PFSK-1 (cell line): ENCODE results near the gene TNNT2.

Source experiments
- FOXP2 ChIP-seq: optimal IDR thresholded peaks from 2 replicates; pipeline ENCODE3; 2011; ENCODE audit warnings: borderline replicate concordance, control low read depth, inconsistent platforms; ENCODE audit not compliant: insufficient read depth; ENCODE audit errors: extremely low read length, extremely low read depth
- POLR2AphosphoS5 ChIP-seq: IDR thresholded peaks from 2 replicates; pipeline ENCODE4 v1.6.1; 2012; ENCODE audit warnings: low read depth, mild to moderate bottlenecking, control low read depth, low read length, moderate library complexity
- SIN3A ChIP-seq: IDR thresholded peaks from 2 replicates; pipeline ENCODE4 v1.6.1; 2012; ENCODE audit warnings: mild to moderate bottlenecking, low read length, moderate library complexity, borderline replicate concordance; ENCODE audit not compliant: insufficient read depth
- TAF1 ChIP-seq: IDR thresholded peaks from 2 replicates; pipeline ENCODE4 v1.6.1; 2012; ENCODE audit warnings: low read length, control low read depth, borderline replicate concordance; ENCODE audit not compliant: insufficient read depth
- TF ChIP-seq, protein P1 (sequence below), 2 experiments: IDR thresholded peaks; 2 replicates each; pipeline versions ENCODE4 v1.6.1 to v1.8.0; 2011 to 2012; ENCODE audit warnings: low read depth in 2 of 2, low read length in 2 of 2, control low read depth in 1 of 2, inconsistent platforms in 1 of 2, mild to moderate bottlenecking in 1 of 2, moderate library complexity in 1 of 2; ENCODE audit not compliant: insufficient read depth in 1 of 2

Gene TNNT2

DNA sequence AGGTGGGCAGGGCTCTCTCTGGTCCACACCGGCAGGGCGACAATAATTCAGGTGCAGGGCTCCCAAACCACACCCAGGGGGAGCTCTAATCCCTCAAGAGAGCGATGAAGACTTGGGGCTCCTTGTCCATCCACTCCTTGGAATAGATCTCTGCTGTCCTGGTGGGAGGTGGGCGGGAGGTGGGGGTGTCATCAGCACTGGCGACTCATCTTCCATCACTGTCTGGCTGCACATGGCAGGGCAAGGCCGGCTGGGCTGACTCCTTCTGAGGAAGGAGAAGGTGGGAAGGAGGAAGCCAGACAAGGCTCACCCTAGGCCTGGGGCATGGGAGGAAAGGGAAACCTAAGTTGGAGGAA is 29.3 kb downstream of the TNNT2 start:
- TF ChIP-seq POLR2AphosphoS5 (no peak), FOXP2 (no peak), SIN3A (no peak), TAF1 (no peak)
- TF ChIP-seq, protein P1, sequence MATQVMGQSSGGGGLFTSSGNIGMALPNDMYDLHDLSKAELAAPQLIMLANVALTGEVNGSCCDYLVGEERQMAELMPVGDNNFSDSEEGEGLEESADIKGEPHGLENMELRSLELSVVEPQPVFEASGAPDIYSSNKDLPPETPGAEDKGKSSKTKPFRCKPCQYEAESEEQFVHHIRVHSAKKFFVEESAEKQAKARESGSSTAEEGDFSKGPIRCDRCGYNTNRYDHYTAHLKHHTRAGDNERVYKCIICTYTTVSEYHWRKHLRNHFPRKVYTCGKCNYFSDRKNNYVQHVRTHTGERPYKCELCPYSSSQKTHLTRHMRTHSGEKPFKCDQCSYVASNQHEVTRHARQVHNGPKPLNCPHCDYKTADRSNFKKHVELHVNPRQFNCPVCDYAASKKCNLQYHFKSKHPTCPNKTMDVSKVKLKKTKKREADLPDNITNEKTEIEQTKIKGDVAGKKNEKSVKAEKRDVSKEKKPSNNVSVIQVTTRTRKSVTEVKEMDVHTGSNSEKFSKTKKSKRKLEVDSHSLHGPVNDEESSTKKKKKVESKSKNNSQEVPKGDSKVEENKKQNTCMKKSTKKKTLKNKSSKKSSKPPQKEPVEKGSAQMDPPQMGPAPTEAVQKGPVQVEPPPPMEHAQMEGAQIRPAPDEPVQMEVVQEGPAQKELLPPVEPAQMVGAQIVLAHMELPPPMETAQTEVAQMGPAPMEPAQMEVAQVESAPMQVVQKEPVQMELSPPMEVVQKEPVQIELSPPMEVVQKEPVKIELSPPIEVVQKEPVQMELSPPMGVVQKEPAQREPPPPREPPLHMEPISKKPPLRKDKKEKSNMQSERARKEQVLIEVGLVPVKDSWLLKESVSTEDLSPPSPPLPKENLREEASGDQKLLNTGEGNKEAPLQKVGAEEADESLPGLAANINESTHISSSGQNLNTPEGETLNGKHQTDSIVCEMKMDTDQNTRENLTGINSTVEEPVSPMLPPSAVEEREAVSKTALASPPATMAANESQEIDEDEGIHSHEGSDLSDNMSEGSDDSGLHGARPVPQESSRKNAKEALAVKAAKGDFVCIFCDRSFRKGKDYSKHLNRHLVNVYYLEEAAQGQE (IDR thresholded peaks at IDR 0.05; ENCODE audit: insufficient read depth in 1 of 2, low read depth in 2 of 2, low read length in 2 of 2): no peak

DNA sequence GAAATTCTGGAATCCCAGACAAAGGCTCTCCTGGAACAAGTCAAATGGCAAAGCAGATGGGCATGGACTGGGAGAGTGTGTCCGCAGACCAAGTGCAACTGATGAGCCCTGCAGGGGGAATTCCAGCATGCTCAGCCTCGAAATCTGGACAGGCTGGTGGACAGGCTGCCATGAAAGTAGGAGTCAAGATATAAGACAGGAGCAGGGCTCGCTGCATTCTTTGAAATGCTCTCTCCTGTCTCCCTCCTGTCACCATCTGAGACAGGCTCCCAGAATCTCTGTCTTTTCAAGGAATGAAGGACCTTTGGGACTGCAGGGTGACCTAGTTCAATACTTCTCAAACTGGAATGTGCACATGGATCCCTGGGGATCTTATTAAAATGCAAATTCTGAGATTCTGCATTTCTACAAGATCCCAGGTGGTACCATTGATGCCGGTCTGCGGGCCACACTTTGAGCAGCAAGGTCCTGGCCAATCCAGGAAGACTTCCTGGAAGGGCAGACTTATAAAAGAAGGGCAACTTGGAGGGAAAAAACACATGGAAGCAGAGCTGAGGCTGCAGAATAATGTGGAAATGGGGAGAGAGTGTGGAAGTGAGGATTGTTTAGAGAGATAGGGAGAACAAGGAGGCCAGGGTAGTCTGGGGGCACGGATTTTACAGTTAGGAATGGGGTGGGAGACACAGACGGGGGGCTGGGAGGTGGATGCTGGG is 29.8 kb downstream of the TNNT2 start:
- TF ChIP-seq SIN3A (no peak), TAF1 (no peak), FOXP2 (no peak), POLR2AphosphoS5 (no peak)
- TF ChIP-seq, protein P1 (IDR thresholded peaks at IDR 0.05; ENCODE audit: insufficient read depth in 1 of 2, low read depth in 2 of 2, low read length in 2 of 2): no peak

DNA sequence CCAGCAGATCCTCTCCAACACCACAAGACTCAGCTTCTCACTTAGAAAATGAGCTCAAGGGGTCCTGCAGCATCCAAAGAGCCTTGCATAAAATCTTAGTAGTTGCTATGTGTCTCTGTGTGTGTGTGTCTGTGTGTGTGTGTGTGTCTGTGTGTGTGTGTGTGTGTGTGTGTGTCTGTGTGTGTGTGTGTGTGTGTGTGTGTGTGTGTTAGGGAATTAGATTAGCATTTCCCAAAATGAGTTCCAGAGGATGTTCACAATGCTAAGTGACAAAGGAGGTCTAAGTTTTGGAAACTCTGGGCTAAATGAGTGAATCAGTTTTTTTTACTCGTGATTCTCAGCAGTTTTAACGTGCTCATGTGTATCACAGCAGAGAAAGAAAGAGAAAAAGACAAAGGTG is 30.5 kb downstream of the TNNT2 start:
- TF ChIP-seq FOXP2: no peak
- no peak for TF ChIP-seq TAF1
- no peak for TF ChIP-seq SIN3A
- TF ChIP-seq, protein P1 (IDR thresholded peaks at IDR 0.05; ENCODE audit: insufficient read depth in 1 of 2, low read depth in 2 of 2, low read length in 2 of 2): no peak

DNA sequence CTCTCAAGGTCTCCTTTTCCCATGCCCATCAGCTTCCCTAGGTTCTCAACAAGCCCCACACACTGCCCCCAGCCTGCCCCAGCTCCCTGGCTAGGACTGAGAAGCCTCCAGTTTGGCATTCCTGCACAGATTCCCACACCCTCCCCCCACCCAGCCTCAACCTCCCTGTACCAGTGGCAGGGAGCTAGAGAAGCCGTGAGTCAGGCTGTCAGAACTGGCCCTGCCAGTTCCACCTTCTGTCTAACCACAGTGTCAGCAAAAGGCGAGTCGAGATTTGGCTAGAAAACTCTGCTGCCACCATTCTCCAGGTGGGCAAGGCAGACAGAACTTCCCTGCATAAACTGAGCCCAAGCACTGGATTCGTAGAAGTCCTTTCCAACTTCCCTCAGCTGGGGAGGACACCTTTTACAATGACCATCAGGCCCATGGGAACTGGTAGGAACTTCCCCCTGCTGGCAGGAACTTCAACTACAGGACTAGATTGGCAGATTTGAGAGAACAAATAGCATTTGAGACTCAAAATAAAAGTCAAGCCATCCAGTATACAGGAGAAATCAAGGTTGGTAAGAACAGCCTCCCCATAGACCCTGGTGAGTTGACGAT is 31.0 kb downstream of the TNNT2 start:
- TF ChIP-seq FOXP2 (no peak), POLR2AphosphoS5 (no peak), TAF1 (no peak), SIN3A (no peak)
- TF ChIP-seq, protein P1 (IDR thresholded peaks at IDR 0.05; ENCODE audit: insufficient read depth in 1 of 2, low read depth in 2 of 2, low read length in 2 of 2): no peak

DNA sequence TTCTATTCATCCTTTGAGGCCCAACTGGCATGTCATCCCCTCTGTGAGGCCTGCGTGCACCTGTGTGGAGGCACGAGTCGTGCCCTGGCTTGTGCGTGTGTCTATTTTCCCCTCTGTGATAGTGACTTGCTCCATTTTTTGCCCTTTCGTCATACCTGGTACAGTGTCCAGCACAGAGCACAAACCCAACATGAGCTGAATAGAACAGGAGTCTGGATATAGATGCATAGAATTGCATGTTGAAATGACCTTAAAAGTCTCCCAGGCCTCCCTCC is 32.5 kb downstream of the TNNT2 start:
- TF ChIP-seq, protein P1 (IDR thresholded peaks at IDR 0.05; ENCODE audit: insufficient read depth in 1 of 2, low read depth in 2 of 2, low read length in 2 of 2): no peak
- TF ChIP-seq POLR2AphosphoS5 (no peak), TAF1 (no peak)
